Measurements from ENCODE around the gene PRPF38B. TPM values are rescaled to one million over a fixed set of nuclear protein-coding genes. Genes with fewer than 3 reads are reported as not detected.

PRPF38B gene
- total and polyA plus RNA-seq, 2 experiments from 2014 or later = 40.5 to 86.4 TPM

DNA sequence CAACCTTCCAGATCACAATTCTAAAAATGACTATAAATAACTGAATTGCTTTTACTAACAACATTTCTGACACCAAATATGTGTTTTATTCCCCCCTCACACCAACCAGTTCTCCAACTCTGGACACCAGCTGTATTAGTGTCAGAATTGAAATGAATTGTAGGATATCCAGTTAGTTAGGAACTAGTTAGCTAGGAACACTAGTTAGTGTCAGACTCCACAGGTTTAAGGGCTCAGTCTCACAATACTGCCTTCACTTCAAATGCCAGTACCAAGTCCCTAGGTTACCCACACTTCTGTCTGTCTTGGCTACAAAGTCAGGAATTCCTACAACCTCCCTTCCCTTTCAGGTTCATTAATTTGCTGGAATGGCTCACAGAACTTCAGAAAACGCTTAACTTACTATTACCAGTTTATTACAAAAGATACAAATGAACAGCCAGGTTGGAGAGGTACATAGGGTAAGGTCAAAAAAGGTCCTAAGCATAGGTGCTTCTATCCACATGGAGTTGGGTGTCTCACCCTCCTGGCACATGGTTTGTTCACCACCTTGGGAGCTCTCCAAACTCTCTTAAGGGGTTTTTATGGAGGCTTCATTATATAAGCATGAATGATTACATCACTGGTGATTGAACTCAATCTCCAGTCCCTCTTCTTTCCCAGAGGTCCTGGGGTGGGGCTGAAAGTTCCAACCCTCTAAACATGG lies 58.5 kb downstream of the PRPF38B start:
- Mint-ChIP-seq H3K27me3 (ENCODE audit: insufficient read depth, low read depth, poor library complexity) (peaks cover 7% of the 10 kb centered on the region), H3K4me3 (no peak overlapping the region), H3K9me3 (no peaks in the 10 kb centered on the region), H3K4me1 (peaks cover 7% of the 10 kb centered on the region), H3K36me3 (ENCODE audit: low read depth) (peaks cover 8% of the 10 kb centered on the region), H3K27ac (no peak overlapping the region)
- Histone ChIP-seq H2AFZ (no peak overlapping the region), H3K9me2 (ENCODE audit: insufficient read depth) (no peaks in the 10 kb centered on the region), H3K4me2 (no peak overlapping the region), H4K20me1 (replicated peaks; ENCODE audit: insufficient read depth) (0 out of 2 replicates have a peak, but pooled peaks cover 4% of the 10 kb centered on the region), H3K79me2 (replicated peaks; ENCODE audit: insufficient read depth) (peaks cover 28% of the 10 kb centered on the region), H3K4me1 (ENCODE audit: insufficient read depth) (0 out of 2 replicates have a peak, but pooled peaks cover 3% of the 10 kb centered on the region), H3F3A (replicated peaks; ENCODE audit: low read depth) (no peaks in the 10 kb centered on the region), H3K27me3 (ENCODE audit: insufficient read depth) (no peaks in the 10 kb centered on the region), H3K27ac (ENCODE audit: low read depth) (no peak overlapping the region), H3K4me3 (no peak overlapping the region), H3K36me3 (ENCODE audit: insufficient read depth) (no peaks in the 10 kb centered on the region)
- DNase-seq (ENCODE audit: low spot score) = no peak
- no peak for TF ChIP-seq EZH2 (IDR thresholded peaks at IDR 0.05; ENCODE audit: low read depth, unreplicated experiment)
- TF ChIP-seq, protein P1, sequence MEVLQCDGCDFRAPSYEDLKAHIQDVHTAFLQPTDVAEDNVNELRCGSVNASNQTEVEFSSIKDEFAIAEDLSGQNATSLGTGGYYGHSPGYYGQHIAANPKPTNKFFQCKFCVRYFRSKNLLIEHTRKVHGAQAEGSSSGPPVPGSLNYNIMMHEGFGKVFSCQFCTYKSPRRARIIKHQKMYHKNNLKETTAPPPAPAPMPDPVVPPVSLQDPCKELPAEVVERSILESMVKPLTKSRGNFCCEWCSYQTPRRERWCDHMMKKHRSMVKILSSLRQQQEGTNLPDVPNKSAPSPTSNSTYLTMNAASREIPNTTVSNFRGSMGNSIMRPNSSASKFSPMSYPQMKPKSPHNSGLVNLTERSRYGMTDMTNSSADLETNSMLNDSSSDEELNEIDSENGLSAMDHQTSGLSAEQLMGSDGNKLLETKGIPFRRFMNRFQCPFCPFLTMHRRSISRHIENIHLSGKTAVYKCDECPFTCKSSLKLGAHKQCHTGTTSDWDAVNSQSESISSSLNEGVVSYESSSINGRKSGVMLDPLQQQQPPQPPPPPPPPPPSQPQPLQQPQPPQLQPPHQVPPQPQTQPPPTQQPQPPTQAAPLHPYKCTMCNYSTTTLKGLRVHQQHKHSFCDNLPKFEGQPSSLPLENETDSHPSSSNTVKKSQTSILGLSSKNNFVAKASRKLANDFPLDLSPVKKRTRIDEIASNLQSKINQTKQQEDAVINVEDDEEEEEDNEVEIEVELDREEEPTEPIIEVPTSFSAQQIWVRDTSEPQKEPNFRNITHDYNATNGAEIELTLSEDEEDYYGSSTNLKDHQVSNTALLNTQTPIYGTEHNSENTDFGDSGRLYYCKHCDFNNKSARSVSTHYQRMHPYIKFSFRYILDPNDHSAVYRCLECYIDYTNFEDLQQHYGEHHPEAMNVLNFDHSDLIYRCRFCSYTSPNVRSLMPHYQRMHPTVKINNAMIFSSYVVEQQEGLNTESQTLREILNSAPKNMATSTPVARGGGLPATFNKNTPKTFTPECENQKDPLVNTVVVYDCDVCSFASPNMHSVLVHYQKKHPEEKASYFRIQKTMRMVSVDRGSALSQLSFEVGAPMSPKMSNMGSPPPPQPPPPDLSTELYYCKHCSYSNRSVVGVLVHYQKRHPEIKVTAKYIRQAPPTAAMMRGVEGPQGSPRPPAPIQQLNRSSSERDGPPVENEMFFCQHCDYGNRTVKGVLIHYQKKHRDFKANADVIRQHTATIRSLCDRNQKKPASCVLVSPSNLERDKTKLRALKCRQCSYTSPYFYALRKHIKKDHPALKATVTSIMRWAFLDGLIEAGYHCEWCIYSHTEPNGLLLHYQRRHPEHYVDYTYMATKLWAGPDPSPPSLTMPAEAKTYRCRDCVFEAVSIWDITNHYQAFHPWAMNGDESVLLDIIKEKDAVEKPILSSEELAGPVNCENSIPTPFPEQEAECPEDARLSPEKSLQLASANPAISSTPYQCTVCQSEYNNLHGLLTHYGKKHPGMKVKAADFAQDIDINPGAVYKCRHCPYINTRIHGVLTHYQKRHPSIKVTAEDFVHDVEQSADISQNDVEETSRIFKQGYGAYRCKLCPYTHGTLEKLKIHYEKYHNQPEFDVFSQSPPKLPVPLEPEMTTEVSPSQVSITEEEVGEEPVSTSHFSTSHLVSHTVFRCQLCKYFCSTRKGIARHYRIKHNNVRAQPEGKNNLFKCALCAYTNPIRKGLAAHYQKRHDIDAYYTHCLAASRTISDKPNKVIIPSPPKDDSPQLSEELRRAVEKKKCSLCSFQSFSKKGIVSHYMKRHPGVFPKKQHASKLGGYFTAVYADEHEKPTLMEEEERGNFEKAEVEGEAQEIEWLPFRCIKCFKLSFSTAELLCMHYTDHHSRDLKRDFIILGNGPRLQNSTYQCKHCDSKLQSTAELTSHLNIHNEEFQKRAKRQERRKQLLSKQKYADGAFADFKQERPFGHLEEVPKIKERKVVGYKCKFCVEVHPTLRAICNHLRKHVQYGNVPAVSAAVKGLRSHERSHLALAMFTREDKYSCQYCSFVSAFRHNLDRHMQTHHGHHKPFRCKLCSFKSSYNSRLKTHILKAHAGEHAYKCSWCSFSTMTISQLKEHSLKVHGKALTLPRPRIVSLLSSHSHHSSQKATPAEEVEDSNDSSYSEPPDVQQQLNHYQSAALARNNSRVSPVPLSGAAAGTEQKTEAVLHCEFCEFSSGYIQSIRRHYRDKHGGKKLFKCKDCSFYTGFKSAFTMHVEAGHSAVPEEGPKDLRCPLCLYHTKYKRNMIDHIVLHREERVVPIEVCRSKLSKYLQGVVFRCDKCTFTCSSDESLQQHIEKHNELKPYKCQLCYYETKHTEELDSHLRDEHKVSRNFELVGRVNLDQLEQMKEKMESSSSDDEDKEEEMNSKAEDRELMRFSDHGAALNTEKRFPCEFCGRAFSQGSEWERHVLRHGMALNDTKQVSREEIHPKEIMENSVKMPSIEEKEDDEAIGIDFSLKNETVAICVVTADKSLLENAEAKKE (CRISPR knock-in tag; IDR thresholded peaks at IDR 0.05) = no peak
- TF ChIP-seq NANOG (IDR thresholded peaks at IDR 0.05; ENCODE audit: borderline replicate concordance) = no peak
- no peak for TF ChIP-seq POLR2AphosphoS5 (IDR thresholded peaks at IDR 0.05; ENCODE audit: low read depth)
- no peak for TF ChIP-seq JUNB (IDR thresholded peaks at IDR 0.05; ENCODE audit: unreplicated experiment)
- no peak for TF ChIP-seq CREB1 (CRISPR knock-in tag; IDR thresholded peaks at IDR 0.05; ENCODE audit: low read depth)
- no peak for TF ChIP-seq STAT1 (IDR thresholded peaks at IDR 0.05; ENCODE audit: unreplicated experiment)
- TF ChIP-seq, protein P2, sequence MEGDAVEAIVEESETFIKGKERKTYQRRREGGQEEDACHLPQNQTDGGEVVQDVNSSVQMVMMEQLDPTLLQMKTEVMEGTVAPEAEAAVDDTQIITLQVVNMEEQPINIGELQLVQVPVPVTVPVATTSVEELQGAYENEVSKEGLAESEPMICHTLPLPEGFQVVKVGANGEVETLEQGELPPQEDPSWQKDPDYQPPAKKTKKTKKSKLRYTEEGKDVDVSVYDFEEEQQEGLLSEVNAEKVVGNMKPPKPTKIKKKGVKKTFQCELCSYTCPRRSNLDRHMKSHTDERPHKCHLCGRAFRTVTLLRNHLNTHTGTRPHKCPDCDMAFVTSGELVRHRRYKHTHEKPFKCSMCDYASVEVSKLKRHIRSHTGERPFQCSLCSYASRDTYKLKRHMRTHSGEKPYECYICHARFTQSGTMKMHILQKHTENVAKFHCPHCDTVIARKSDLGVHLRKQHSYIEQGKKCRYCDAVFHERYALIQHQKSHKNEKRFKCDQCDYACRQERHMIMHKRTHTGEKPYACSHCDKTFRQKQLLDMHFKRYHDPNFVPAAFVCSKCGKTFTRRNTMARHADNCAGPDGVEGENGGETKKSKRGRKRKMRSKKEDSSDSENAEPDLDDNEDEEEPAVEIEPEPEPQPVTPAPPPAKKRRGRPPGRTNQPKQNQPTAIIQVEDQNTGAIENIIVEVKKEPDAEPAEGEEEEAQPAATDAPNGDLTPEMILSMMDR (conservative IDR thresholded peaks at IDR 0.05; ENCODE audit: low read depth in 2 of 2) = no peak
- no peak for TF ChIP-seq EZH2phosphoT487 (IDR thresholded peaks at IDR 0.05; ENCODE audit: unreplicated experiment)
- no peak for TF ChIP-seq ZNF331 (CRISPR knock-in tag; IDR thresholded peaks at IDR 0.05; ENCODE audit: low read depth)
- TF ChIP-seq, protein P3, sequence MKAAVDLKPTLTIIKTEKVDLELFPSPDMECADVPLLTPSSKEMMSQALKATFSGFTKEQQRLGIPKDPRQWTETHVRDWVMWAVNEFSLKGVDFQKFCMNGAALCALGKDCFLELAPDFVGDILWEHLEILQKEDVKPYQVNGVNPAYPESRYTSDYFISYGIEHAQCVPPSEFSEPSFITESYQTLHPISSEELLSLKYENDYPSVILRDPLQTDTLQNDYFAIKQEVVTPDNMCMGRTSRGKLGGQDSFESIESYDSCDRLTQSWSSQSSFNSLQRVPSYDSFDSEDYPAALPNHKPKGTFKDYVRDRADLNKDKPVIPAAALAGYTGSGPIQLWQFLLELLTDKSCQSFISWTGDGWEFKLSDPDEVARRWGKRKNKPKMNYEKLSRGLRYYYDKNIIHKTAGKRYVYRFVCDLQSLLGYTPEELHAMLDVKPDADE (IDR thresholded peaks at IDR 0.05) = no peak
- TF ChIP-seq ZNF114 (CRISPR knock-in tag; IDR thresholded peaks at IDR 0.05) = no peak
- TF ChIP-seq, protein P4, sequence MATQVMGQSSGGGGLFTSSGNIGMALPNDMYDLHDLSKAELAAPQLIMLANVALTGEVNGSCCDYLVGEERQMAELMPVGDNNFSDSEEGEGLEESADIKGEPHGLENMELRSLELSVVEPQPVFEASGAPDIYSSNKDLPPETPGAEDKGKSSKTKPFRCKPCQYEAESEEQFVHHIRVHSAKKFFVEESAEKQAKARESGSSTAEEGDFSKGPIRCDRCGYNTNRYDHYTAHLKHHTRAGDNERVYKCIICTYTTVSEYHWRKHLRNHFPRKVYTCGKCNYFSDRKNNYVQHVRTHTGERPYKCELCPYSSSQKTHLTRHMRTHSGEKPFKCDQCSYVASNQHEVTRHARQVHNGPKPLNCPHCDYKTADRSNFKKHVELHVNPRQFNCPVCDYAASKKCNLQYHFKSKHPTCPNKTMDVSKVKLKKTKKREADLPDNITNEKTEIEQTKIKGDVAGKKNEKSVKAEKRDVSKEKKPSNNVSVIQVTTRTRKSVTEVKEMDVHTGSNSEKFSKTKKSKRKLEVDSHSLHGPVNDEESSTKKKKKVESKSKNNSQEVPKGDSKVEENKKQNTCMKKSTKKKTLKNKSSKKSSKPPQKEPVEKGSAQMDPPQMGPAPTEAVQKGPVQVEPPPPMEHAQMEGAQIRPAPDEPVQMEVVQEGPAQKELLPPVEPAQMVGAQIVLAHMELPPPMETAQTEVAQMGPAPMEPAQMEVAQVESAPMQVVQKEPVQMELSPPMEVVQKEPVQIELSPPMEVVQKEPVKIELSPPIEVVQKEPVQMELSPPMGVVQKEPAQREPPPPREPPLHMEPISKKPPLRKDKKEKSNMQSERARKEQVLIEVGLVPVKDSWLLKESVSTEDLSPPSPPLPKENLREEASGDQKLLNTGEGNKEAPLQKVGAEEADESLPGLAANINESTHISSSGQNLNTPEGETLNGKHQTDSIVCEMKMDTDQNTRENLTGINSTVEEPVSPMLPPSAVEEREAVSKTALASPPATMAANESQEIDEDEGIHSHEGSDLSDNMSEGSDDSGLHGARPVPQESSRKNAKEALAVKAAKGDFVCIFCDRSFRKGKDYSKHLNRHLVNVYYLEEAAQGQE (IDR thresholded peaks at IDR 0.05; ENCODE audit: unreplicated experiment) = no peak
- no peak for ATAC-seq
